H9 (cell line): ENCODE results near the gene OSBPL9. TPM values are rescaled to one million over a fixed set of nuclear protein-coding genes. Genes with fewer than 3 reads are reported as not detected.
A peak's percentile ranks its signal among the peaks of the same experiment; 100 is the strongest.

Experiments used
- DNase-seq: peaks from one replicate; pipeline ENCODE4 v3.0.0-alpha.2; 2017
- H2AFZ ChIP-seq: one replicate; pipeline ENCODE4 v1.6.1; 2013; ENCODE audit warnings: mild to moderate bottlenecking, low read length, control low read depth, moderate library complexity
- H2AK5ac ChIP-seq: 2 replicates; pipeline ENCODE4 v1.6.1; 2013; ENCODE audit warnings: low read length, control low read depth, mixed read lengths; ENCODE audit not compliant: insufficient read length
- H2BK120ac ChIP-seq: one replicate; pipeline ENCODE4 v1.6.1; 2013; ENCODE audit warnings: low read depth, mild to moderate bottlenecking, low read length, control low read depth, inconsistent platforms; ENCODE audit not compliant: poor library complexity, severe bottlenecking
- H2BK12ac ChIP-seq: 2 replicates; pipeline ENCODE4 v1.6.1; 2013; ENCODE audit warnings: low read length, control low read depth, mixed read lengths, low read depth; ENCODE audit not compliant: insufficient read length
- H2BK15ac ChIP-seq: 2 replicates; pipeline ENCODE4 v1.6.1; 2013; ENCODE audit warnings: low read depth, low read length, control low read depth
- H2BK20ac ChIP-seq: one replicate; pipeline ENCODE4 v1.6.1; 2013; ENCODE audit warnings: low read depth, mild to moderate bottlenecking, low read length, control low read depth, inconsistent platforms; ENCODE audit not compliant: poor library complexity, severe bottlenecking
- H2BK5ac ChIP-seq: 2 replicates; pipeline ENCODE4 v1.6.1; 2013; ENCODE audit warnings: low read length, control low read depth, mixed read lengths; ENCODE audit not compliant: insufficient read length
- H3K14ac ChIP-seq: 2 replicates; pipeline ENCODE4 v1.6.1; 2013; ENCODE audit warnings: low read length, control low read depth; ENCODE audit not compliant: insufficient read depth
- H3K18ac ChIP-seq: 2 replicates; pipeline ENCODE4 v1.6.1; 2013; ENCODE audit warnings: low read depth, mild to moderate bottlenecking, mixed read lengths, low read length, control low read depth; ENCODE audit not compliant: insufficient read length
- H3K23ac ChIP-seq: 2 replicates; pipeline ENCODE4 v1.6.1; 2013; ENCODE audit warnings: low read length, control low read depth, mixed read lengths, low read depth; ENCODE audit not compliant: insufficient read length
- H3K23me2 ChIP-seq: 2 replicates; pipeline ENCODE4 v1.6.1; 2013; ENCODE audit warnings: low read depth, mild to moderate bottlenecking, mixed read lengths, low read length, control low read depth; ENCODE audit not compliant: insufficient read length, poor library complexity, severe bottlenecking
- H3K27ac ChIP-seq: 2 replicates; pipeline ENCODE4 v1.5.1; 2013; ENCODE audit warnings: low read length, control low read depth, mixed read lengths, low read depth; ENCODE audit not compliant: insufficient read length
- H3K27me3 ChIP-seq: 2 replicates; pipeline ENCODE4 v1.6.1; 2013; ENCODE audit warnings: low read length, control low read depth, inconsistent platforms; ENCODE audit not compliant: insufficient read depth
- H3K4ac ChIP-seq: 2 replicates; pipeline ENCODE4 v1.6.1; 2013; ENCODE audit warnings: low read depth, mild to moderate bottlenecking, control low read depth, inconsistent platforms, low read length, moderate library complexity
- H3K4me1 ChIP-seq: 2 replicates; pipeline ENCODE4 v1.6.1; 2013; ENCODE audit warnings: low read length, control low read depth, inconsistent platforms; ENCODE audit not compliant: insufficient read depth
- H3K4me2 ChIP-seq: 2 replicates; pipeline ENCODE4 v1.6.1; 2013; ENCODE audit warnings: low read length, control low read depth, mixed read lengths; ENCODE audit not compliant: insufficient read length, insufficient read depth
- H3K56ac ChIP-seq: 2 replicates; pipeline ENCODE4 v1.6.1; 2013; ENCODE audit warnings: low read depth, mild to moderate bottlenecking, mixed read lengths, low read length, control low read depth; ENCODE audit not compliant: insufficient read length
- H3K79me1 ChIP-seq: 2 replicates; pipeline ENCODE4 v1.6.1; 2013; ENCODE audit warnings: low read depth, mild to moderate bottlenecking, moderate library complexity, low read length, control low read depth, inconsistent platforms; ENCODE audit not compliant: insufficient read depth, poor library complexity, severe bottlenecking
- H3K79me2 ChIP-seq: 2 replicates; pipeline ENCODE4 v1.6.1; 2013; ENCODE audit warnings: low read length, control low read depth, inconsistent platforms; ENCODE audit not compliant: insufficient read depth
- H3K9ac ChIP-seq: 2 replicates; pipeline ENCODE4 v1.6.1; 2013; ENCODE audit warnings: low read length, control low read depth, mixed read lengths; ENCODE audit not compliant: insufficient read length; ENCODE audit errors: extremely low read depth
- H3K9me3 ChIP-seq: one replicate; pipeline ENCODE4 v1.6.1; 2013; ENCODE audit warnings: low read depth, low read length, inconsistent platforms; ENCODE audit not compliant: control insufficient read depth
- H3T11ph ChIP-seq: one replicate; pipeline ENCODE4 v1.6.1; 2013; ENCODE audit warnings: mild to moderate bottlenecking, low read length, control low read depth, inconsistent platforms
- H4K20me1 ChIP-seq: one replicate; pipeline ENCODE4 v1.6.1; 2013; ENCODE audit not compliant: control insufficient read depth, insufficient read length, insufficient read depth
- H4K5ac ChIP-seq: 2 replicates; pipeline ENCODE4 v1.6.1; 2013; ENCODE audit warnings: low read depth, mild to moderate bottlenecking, mixed read lengths, low read length, control low read depth; ENCODE audit not compliant: insufficient read length
- H4K8ac ChIP-seq: replicated peaks from 2 replicates; pipeline ENCODE4 v1.6.1; 2013; ENCODE audit warnings: low read length, control low read depth, mixed read lengths, low read depth; ENCODE audit not compliant: insufficient read length
- H4K91ac ChIP-seq: 2 replicates; pipeline ENCODE4 v1.6.1; 2013; ENCODE audit warnings: low read depth, mild to moderate bottlenecking, moderate library complexity, mixed read lengths, low read length, control low read depth; ENCODE audit not compliant: insufficient read length
- H3K27ac Mint-ChIP-seq, 3 experiments: 2 replicates in 2 of 3; 3 replicates in 1 of 3; pipeline ENCODE4 v1.8.0; 2020 to 2021; ENCODE audit warnings: mixed read lengths in 3 of 3, mild to moderate bottlenecking in 1 of 3, moderate library complexity in 1 of 3
- H3K27me3 Mint-ChIP-seq: 2 replicates; pipeline ENCODE4 v1.8.0; 2021; ENCODE audit warnings: low read depth, mild to moderate bottlenecking, moderate library complexity, mixed read lengths
- H3K36me3 Mint-ChIP-seq, 3 experiments: 2 replicates in 2 of 3; 3 replicates in 1 of 3; pipeline ENCODE4 v1.8.0; 2020 to 2021; ENCODE audit warnings: low read depth in 3 of 3, mixed read lengths in 3 of 3; ENCODE audit not compliant: insufficient read depth in 1 of 3
- H3K4me1 Mint-ChIP-seq, 2 experiments: 2 replicates each; pipeline ENCODE4 v1.8.0; 2020; ENCODE audit warnings: mixed read lengths in 2 of 2
- H3K4me3 Mint-ChIP-seq, 2 experiments: 2 replicates in 1 of 2; 3 replicates in 1 of 2; pipeline ENCODE4 v1.8.0; 2020 to 2021; ENCODE audit warnings: mild to moderate bottlenecking in 2 of 2, mixed read lengths in 2 of 2, moderate library complexity in 1 of 2
- H3K9me3 Mint-ChIP-seq, 2 experiments: 2 replicates in 1 of 2; 3 replicates in 1 of 2; pipeline ENCODE4 v1.8.0; 2020; ENCODE audit warnings: mild to moderate bottlenecking in 2 of 2, mixed read lengths in 2 of 2, moderate library complexity in 1 of 2
- WGBS: extraction: QIAGEN DNeasy Blood & Tissue Kit; methylation state at CpG from one replicate; pipeline ENCODE4 v1.1.7; 2013; ENCODE audit warnings: missing lambda C conversion rate, low lambda C conversion rate, mixed read lengths; ENCODE audit not compliant: insufficient read length; ENCODE audit errors: extremely low coverage; 5-methylcytosine and 5-hydroxymethylcytosine counted together
- total RNA-seq: library from RNA; stranded (reverse); gene quantifications from 2 replicates; pipeline ENCODE4 v1.2.1, GENCODE V29; 2021
- TF ChIP-seq, protein P1 (sequence below): fragments of 200-600 bp; sonication (generic); conservative IDR thresholded peaks from 3 replicates; pipeline ENCODE4 v1.8.0; 2021; ENCODE audit warnings: antibody characterized with exemption, mild to moderate bottlenecking

Gene OSBPL9
- total RNA-seq, 1 experiment from 2014 or later, result 76.7 TPM

DNA sequence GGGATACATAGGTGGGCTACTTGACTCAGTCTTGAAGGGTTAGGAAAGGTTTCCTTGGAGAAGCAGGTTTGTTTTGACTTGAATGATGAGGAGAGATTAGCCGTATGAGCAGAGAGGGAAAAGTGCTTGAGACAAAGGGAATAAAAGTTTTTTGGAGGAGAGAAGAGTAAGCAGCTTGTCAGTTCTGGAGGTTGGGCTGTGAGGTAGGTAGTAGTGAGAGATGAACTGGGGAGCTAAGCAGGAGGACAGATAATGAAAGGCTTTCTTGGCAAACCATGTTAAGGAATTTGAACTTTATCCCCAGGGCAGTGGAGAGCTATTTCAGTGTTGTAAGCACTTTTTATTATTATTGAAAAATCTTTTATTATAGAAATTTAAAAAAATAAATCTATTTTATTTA, 3.6 kb downstream of the OSBPL9 start:
- Histone ChIP-seq H4K8ac (no peak overlapping the region), H2BK20ac (no peak overlapping the region), H2AFZ (no peak overlapping the region), H4K91ac (no peak overlapping the region), H3T11ph (no peak overlapping the region), H3K79me1 (peaks cover 1% of the 10 kb centered on the region), H4K20me1 (no peaks in the 10 kb centered on the region), H2BK12ac (no peak overlapping the region), H3K23me2 (peaks cover 7% of the 10 kb centered on the region), H2AK5ac (no peak overlapping the region), H3K79me2 (no peaks in the 10 kb centered on the region; the same call in 1 of the 2 replicates), H2BK15ac (no peak overlapping the region), H3K18ac (no peak overlapping the region), H3K4ac (no peak overlapping the region), H3K23ac (no peak overlapping the region), H4K5ac (no peak overlapping the region), H3K27ac (no peak overlapping the region), H3K4me1 (no peaks in the 10 kb centered on the region; the same call in 1 of the 2 replicates), H3K4me2 (no peak overlapping the region), H2BK120ac (no peak overlapping the region), H2BK5ac (no peak overlapping the region), H3K14ac (no peak overlapping the region), H3K56ac (no peak overlapping the region), H3K9me3 (no peaks in the 10 kb centered on the region), H3K9ac (no peak overlapping the region), H3K27me3 (no peaks in the 10 kb centered on the region)
- H3K27ac Mint-ChIP-seq, result peak overlapping the region in 1 of 3 experiments; percentile 24; a peak in 2 of 7 replicates
- H3K4me3 Mint-ChIP-seq, result no peak overlapping the region
- no peaks in the 10 kb centered on the region for H3K36me3 Mint-ChIP-seq
- DNase-seq, result no peak
- WGBS, result no CpG with 5 or more reads among the region's 1 CpG
- TF ChIP-seq, protein P1, sequence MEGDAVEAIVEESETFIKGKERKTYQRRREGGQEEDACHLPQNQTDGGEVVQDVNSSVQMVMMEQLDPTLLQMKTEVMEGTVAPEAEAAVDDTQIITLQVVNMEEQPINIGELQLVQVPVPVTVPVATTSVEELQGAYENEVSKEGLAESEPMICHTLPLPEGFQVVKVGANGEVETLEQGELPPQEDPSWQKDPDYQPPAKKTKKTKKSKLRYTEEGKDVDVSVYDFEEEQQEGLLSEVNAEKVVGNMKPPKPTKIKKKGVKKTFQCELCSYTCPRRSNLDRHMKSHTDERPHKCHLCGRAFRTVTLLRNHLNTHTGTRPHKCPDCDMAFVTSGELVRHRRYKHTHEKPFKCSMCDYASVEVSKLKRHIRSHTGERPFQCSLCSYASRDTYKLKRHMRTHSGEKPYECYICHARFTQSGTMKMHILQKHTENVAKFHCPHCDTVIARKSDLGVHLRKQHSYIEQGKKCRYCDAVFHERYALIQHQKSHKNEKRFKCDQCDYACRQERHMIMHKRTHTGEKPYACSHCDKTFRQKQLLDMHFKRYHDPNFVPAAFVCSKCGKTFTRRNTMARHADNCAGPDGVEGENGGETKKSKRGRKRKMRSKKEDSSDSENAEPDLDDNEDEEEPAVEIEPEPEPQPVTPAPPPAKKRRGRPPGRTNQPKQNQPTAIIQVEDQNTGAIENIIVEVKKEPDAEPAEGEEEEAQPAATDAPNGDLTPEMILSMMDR, result no peak
- no peaks in the 10 kb centered on the region for H3K27me3 Mint-ChIP-seq
- peaks cover 22 to 23% of the 10 kb centered on the region in 2 experiments for H3K4me1 Mint-ChIP-seq
- H3K9me3 Mint-ChIP-seq, result no peaks in the 10 kb centered on the region
